ENCODE data around the gene PPIC. TPM values are rescaled to one million over a fixed set of nuclear protein-coding genes. Genes with fewer than 3 reads are reported as not detected.

The PPIC gene
- total RNA-seq, 4 donors from 2014 or later = 8.9 to 25.3 (median 10.9) TPM

GRCh38 chr5:122984425-122984824 lies 52.1 kb downstream of the PPIC start:
- Histone ChIP-seq H3K36me3 (no peaks in the 10 kb centered on the region), H3K9me3 (no peaks in the 10 kb centered on the region), H3K27me3 (no peaks in the 10 kb centered on the region), H3K4me1 (no peaks in the 10 kb centered on the region), H3K4me3 (no peak overlapping the region), H3K27ac (no peak overlapping the region)
- TF ChIP-seq CTCF (IDR thresholded peaks at IDR 0.05) (no peak), EP300 (IDR thresholded peaks at IDR 0.05) (no peak), POLR2AphosphoS5 (IDR thresholded peaks at IDR 0.05) (no peak), POLR2A (IDR thresholded peaks at IDR 0.05) (no peak)
- no peak for DNase-seq (ENCODE audit: low spot score in 2 of 2)
- 92% methylated on average over 3 of the region's 3 CpGs for WGBS

GRCh38 chr5:122982376-122982775 lies 54.1 kb downstream of the PPIC start:
- H3K4me3 ChIP-seq = no peak overlapping the region
- WGBS = 0% methylated on average over 1 of the region's 1 CpG
- TF ChIP-seq POLR2AphosphoS5 (IDR thresholded peaks at IDR 0.05) = no peak
- no peak for TF ChIP-seq EP300 (IDR thresholded peaks at IDR 0.05)
- no peak for TF ChIP-seq POLR2A (IDR thresholded peaks at IDR 0.05)
- TF ChIP-seq CTCF (IDR thresholded peaks at IDR 0.05) = no peak
- H3K9me3 ChIP-seq = no peaks in the 10 kb centered on the region
- H3K4me1 ChIP-seq = no peaks in the 10 kb centered on the region
- no peaks in the 10 kb centered on the region for H3K36me3 ChIP-seq
- no peak for DNase-seq (ENCODE audit: low spot score in 2 of 2)
- H3K27ac ChIP-seq = no peak overlapping the region
- H3K27me3 ChIP-seq = no peaks in the 10 kb centered on the region

GRCh38 chr5:122981846-122982245 lies 54.7 kb downstream of the PPIC start:
- Histone ChIP-seq H3K4me3 (no peak overlapping the region), H3K27ac (no peak overlapping the region), H3K36me3 (no peaks in the 10 kb centered on the region), H3K27me3 (no peaks in the 10 kb centered on the region), H3K9me3 (no peaks in the 10 kb centered on the region), H3K4me1 (no peaks in the 10 kb centered on the region)
- WGBS = 84% methylated on average over 2 of the region's 2 CpGs
- DNase-seq (ENCODE audit: low spot score in 2 of 2) = no peak
- TF ChIP-seq POLR2A (IDR thresholded peaks at IDR 0.05) (no peak), EP300 (IDR thresholded peaks at IDR 0.05) (no peak), CTCF (IDR thresholded peaks at IDR 0.05) (no peak)

- TF ChIP-seq EP300 (IDR thresholded peaks at IDR 0.05) = no peak
- TF ChIP-seq POLR2AphosphoS5 (IDR thresholded peaks at IDR 0.05) = no peak
- no peak for TF ChIP-seq POLR2A (IDR thresholded peaks at IDR 0.05)
- TF ChIP-seq CTCF (IDR thresholded peaks at IDR 0.05) = no peak
- Histone ChIP-seq H3K9me3 (no peaks in the 10 kb centered on the region), H3K27ac (no peak overlapping the region), H3K27me3 (no peaks in the 10 kb centered on the region), H3K4me3 (no peak overlapping the region), H3K4me1 (no peaks in the 10 kb centered on the region), H3K36me3 (no peaks in the 10 kb centered on the region)
- 98% methylated on average over 5 of the region's 5 CpGs for WGBS
- DNase-seq (ENCODE audit: low spot score in 2 of 2) = no peak
Measured at GRCh38 chr5:122978644-122979297, 57.8 kb downstream of the PPIC start.

- 98% methylated on average over 2 of the region's 2 CpGs for WGBS
- DNase-seq (ENCODE audit: low spot score in 2 of 2) = no peak
- Histone ChIP-seq H3K27ac (no peak overlapping the region), H3K36me3 (no peaks in the 10 kb centered on the region), H3K9me3 (no peaks in the 10 kb centered on the region), H3K4me1 (no peaks in the 10 kb centered on the region), H3K27me3 (no peaks in the 10 kb centered on the region), H3K4me3 (no peak overlapping the region)
- TF ChIP-seq POLR2AphosphoS5 (IDR thresholded peaks at IDR 0.05) (no peak), POLR2A (IDR thresholded peaks at IDR 0.05) (no peak), EP300 (IDR thresholded peaks at IDR 0.05) (no peak), CTCF (IDR thresholded peaks at IDR 0.05) (no peak)
Measured at GRCh38 chr5:122978068-122978467, 58.5 kb downstream of the PPIC start.
